Right forelimb (tissue), 1 donor: ENCODE measurements around the gene GZMM.
"Not testable (repeated sequence)": the region's sequence is repeated elsewhere in the genome, so short reads cannot be mapped to it uniquely, and the experiment has no call there.

Source experiments
- DNase-seq: peaks from one replicate; pipeline ENCODE4 v3.0.0-alpha.2; 2018

GZMM gene

GRCh38 chr19:583968-584239, 40.1 kb downstream of the GZMM start:
- DNase-seq = no peak

DNA sequence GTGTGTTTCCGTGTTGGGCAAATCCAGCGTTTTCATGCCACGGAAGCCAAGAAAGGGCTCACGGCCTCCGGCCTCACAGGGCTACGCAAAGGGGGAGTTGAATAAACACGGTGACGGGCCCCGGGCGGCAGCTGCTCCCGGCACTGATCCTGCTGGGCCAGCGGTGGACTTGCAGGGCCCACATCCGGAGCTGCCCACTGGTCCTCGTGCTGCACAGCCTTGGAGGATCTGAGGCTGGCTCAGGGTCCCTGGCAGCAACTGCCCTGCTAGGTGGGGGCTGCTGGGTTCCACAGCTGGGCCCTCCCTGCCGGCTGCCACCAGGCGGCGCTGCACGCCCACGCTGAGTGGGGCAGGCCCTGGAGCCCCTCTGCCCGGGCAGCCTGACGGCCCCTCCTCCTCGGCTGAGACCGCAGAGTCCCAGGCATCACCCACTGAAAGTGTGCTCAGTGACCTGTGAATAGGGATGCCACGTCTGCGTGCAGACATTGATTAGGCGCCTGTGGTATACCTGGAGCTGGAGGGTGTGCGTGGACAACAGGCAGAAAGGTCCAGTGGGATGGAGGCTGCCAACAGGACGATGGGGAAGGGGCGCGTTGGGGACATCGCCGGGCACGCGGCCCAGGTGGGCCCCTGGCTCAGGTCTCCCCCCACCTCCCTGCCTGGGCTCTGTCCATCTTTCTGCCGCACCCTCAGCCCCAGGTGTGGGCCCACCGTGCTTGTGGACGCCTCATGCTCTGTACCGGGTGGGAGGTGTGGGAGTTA, 40.6 kb downstream of the GZMM start:
- DNase-seq = peak; percentile 80

DNA sequence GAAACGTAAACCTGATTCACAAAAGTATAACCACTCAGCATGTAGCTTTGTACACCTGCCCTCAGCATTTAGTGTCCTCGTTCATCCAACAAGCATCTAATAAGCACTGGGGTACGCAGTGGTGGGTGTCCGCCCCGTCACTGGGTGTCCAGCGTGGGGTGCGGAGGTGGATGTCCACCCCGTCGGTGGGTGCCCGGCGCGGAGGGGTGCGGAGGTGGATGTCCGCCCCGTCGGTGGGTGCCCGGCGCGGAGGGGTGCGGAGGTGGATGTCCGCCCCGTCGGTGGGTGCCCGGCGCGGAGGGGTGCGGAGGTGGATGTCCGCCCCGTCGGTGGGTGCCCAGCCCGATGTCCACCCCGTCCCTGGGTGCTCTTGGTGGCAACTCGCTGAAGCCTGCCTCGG, 41.3 kb downstream of the GZMM start:
- DNase-seq = not testable (repeated sequence)

- DNase-seq = no peak
These were observed 41.8 kb downstream of the GZMM start for GRCh38 chr19:585551-586110.

DNA sequence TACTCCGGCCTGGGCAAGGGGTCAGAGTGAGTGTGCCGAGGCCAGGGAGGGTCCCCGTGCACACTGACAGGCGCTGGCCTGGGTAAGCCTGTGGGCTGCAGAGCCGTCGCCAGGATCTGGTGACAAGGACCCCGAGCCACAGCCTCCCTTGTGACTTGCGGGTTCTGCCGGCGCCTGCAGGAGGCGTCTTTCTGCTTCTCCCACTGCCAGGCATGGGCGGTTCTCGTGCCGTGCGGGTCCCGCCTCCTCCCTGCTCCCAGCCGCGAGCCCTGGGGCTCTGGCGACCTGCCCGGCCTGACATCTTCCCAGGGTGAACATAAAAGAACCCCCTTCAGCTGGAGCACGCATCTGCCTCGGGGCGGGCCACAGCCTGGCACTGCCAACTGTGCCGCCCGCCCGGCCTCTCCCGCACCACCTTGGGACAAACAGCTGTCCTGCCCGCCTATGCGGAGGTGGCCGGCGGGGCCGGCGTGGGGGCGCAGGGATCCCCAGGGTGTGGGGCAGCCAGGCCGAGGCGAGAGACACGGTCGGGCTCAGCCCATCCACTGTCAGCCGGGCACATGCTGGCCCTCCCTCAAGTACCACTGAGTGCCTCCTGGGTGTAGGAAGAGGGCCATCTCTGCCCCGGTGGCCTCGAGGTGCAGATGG, 44.4 kb downstream of the GZMM start:
- DNase-seq = peak; percentile 75

DNA sequence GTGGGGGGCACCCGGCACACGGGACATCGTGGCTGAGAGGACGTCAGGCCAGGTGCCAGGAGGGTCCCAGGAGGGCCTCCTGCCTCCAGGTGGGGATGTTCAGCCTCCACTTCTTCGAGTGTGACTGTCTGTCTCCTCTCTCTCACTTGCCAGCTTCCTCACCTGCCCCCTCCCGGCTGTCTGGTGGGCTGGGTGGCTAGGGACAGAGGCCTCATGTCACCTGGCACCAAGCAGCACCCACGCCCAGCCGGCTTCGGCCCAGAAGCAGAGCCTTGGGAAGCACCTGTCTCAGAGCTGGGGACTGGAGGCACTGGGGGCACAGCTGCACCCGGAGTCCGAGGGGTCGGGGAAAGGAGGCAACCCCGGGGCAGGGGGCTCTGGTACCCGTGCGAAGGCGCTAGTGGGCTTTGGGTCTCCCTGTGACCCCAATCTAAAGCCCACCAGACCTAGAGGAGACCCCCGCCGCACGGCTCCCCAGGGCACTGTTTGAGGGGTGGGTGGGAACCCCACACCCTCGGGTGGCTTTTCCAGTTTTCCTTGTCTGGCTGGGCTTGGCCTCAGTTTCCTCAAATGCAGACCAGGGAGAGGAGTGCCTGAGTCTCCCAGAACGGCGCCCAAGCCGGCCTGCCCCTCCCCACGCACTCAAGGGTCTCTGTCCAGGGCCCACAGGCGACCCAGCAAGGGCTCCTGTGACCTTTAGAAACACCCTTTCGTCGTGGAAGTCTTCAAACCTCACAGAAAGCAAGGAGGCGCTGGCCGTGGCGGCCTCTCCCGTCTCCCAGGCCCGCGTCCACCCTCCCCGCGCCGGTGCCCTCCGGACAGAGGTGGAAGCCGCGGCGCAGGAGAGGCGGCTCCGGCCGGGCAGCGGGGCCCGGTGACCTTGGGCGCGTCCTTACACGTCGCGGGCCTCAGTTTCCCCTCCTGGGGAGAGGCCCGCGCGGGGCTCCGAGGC, 45.2 kb downstream of the GZMM start:
- no peak for DNase-seq

DNA sequence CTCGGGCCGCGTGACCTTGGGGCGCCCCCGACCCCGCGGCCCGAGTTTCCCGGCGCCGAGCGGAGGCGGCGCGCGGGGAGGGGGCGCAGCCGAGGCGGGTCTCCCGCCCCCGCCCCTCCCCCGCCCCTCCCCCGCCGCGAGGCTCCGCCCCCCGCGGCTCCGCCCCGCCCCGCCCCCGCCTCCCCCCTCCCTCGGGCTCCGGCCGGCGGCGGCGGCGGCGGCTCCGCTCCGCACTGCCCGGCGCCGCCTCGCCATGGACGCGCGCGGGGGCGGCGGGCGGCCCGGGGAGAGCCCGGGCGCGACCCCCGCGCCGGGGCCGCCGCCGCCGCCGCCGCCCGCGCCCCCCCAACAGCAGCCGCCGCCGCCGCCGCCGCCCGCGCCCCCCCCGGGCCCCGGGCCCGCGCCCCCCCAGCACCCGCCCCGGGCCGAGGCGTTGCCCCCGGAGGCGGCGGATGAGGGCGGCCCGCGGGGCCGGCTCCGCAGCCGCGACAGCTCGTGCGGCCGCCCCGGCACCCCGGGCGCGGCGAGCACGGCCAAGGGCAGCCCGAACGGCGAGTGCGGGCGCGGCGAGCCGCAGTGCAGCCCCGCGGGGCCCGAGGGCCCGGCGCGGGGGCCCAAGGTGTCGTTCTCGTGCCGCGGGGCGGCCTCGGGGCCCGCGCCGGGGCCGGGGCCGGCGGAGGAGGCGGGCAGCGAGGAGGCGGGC, 46.0 kb downstream of the GZMM start, which contains the start of gene HCN2:
HCN2 (plus strand) TSS at position 189 of the 703 bp plus-strand sequence; CDS start at position 254, 65 bp downstream.
- no peak for DNase-seq

DNA sequence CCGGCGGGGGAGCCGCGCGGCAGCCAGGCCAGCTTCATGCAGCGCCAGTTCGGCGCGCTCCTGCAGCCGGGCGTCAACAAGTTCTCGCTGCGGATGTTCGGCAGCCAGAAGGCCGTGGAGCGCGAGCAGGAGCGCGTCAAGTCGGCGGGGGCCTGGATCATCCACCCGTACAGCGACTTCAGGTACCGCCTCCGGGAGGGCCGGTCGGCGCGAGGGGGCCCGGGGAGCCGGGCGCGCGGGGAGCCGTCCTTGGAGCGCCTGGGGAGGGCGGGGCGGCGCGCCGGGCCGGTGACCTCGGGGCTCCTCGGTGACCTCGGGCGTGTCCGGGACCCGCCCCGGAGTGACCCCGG, 46.5 kb downstream of the GZMM start:
- DNase-seq = no peak

DNA sequence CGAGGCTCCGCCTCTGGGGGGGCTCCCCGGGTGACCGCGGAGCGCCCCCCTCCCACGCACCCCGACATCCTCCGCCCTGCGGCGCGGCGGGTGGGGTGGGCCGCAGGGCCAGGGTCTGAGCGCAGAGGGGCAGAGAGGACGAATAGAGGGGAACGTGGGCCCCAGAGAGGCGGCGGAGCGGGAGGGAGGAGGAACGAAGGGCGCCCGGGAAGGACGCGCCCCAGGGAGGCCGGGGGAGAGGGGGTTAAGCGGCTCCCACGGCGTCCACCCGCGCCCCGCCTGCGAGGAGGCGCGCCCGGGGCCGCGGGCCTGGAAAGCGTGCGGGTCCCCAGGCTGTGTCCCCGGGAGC, 46.9 kb downstream of the GZMM start:
- no peak for DNase-seq

- no peak for DNase-seq
These were observed 47.5 kb downstream of the GZMM start for GRCh38 chr19:591099-591958.

DNA sequence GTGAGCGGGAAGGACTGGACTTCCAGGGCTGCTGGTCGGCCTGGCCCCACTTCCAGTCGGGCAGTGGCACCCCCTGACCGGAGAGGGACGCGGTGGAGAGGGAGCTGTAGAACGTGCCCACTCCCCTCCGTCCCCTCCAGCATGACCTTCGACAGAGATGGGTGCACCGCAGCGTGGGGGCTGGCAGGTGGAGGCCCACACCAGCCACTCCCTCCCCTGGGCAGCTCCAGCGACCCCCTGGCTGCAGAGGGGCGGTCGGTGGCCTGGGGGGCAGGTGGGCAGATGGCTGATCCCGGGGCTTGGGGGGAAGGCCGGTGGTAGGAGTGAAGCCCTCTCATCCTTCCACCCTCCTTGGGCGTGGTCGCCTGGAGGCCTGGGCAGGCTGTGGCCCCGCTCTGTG, 48.2 kb downstream of the GZMM start:
- DNase-seq = no peak

DNA sequence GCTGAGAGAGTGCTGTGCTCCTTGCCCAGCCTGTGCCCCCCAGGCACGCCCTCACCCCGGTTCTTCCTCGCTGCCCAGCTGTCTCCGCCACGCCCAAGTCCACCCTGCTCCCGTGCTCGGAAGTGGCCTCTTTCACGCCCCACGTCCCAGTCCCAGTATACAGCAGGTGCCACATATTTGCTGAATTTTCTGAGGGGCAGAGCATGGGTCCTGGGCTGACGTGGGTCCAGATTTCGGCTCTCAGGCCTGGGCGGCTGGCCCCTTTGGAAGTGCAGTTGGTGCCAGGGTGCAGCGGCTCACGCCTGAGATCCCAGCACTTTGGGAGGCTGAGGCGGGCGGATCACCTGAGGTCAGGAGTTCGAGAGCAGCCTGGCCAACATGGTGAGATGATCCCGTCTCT, 49.2 kb downstream of the GZMM start:
- DNase-seq = no peak

GRCh38 chr19:593505-593904, 49.7 kb downstream of the GZMM start:
- DNase-seq = no peak

- DNase-seq = no peak
These were observed 50.5 kb downstream of the GZMM start for GRCh38 chr19:594265-594870.

DNA sequence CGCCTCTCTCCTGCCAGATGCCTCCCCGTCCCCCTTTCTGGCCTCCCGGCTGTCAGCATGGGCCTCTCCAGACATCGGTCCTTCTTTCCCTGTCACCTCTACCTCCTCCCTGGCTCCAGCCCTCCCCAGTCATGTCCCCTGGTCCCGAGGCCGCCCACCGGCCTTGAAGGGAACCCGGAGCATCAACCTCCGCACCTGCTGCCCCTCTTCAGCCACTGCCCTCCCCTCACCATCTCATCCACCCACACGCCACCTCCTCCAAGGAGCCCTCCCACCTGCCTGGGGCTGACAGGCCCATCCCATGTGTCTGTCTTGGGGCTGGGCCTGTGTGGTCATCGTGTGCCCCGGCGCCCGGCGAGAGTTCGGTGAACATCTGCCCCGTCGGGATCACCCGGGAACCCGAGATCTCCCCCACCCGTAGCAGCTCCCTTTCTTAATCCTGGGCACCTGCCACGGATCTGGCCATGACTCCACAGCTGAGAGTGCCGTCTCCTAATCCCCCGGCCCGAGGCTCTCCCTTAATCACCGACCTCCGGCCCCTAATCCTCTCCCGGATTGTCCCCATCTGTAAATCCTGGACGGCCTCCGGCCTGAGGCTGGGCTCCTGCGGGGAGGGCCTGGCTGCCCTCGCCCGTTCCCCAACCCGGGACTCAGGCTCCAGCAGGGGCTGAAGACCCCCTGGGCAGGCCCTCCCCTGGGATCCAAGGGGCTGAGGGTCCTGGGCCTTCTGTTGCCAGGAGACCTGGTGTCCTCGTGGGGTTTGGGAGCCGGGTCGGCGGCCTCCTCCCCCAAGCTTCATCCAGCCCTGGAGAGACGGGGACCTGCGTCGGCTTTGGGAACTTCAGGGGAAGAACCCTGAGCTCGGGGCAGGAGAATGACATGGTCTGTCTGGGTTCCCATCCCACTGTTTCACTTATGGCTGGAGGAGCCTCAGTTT, 51.7 kb downstream of the GZMM start:
- no peak for DNase-seq

DNA sequence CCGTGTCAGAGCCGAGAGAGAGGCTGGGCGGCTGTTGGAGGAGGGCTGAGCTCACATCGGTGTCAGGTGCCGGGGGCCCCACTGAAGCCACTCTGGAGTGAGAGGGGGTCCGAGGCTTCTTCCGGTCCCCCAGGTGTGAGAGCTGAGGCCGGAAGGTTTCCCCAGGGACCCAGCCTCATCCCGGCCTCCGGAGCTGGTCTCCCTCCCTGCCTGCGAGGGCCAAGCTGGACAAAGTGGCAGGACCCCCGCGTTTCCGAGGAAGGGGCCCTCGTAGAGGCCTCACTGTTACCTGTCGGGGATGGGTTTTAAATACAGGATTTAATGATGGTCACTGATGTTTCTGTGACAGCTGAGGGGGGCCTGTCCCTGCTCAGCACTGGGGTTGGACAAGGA, 52.4 kb downstream of the GZMM start:
- DNase-seq = no peak

DNA sequence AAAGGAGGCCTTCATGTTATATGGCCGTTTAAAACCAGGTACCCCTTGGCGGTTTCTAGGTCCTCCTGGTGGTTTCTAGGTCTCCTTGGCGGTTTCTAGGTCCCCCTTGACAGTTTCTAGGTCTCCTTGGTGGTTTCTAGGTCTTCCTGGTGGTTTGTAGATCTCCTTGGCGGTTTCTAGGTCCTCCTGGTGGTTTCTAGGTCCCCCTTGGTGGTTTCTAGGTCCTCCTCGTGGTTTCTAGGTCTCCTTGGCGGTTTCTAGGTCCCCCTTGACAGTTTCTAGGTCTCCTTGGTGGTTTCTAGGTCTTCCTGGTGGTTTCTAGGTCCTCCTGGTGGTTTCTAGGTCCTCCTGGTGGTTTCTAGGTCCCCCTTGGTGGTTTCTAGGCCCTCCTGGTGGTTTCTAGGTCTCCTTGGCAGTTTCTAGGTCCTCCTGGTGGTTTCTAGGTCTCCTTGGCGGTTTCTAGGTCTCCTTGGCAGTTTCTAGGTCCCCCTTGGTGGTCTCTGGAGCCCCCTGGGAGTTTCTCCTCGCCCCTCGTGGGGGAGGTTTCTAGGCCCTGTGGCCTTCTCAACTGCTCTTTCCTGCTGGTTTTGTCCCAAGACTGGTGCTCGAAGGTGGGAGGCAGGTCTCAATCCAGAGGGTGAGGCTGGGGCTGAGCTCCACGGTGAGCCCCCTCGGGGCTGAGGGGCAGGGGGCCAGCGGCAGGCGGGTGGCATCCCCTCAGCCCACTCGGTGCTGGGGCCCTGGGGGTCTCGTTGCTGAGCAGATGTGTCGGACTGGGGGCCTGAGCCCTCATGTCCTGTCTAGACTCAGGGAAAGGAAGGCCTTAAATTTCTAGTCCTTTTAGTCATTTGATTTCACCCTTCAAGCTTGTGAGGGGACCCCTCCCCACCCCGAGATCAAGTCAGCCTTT, 53.8 kb downstream of the GZMM start:
- DNase-seq = no peak
